Epithelial cell of proximal tubule (primary cell): ENCODE results near the gene TET3. TPM values are rescaled to one million over a fixed set of nuclear protein-coding genes. Genes with fewer than 3 reads are reported as not detected.
A peak's percentile ranks its signal among the peaks of the same experiment; 100 is the strongest.

ENCODE experiments used
- DNase-seq: peaks from one replicate; pipeline ENCODE4 v3.0.0-alpha.2; 2011; ENCODE audit warnings: low read depth
- H3K4me3 ChIP-seq: 2 replicates; pipeline ENCODE4 v1.5.1; 2011; ENCODE audit warnings: low read depth, mild to moderate bottlenecking, low read length
- total RNA-seq: library from RNA; depleted of rRNA; stranded (reverse); fragments of >200 nt; gene quantifications from 2 replicates; pipeline ENCODE4 v1.2.3, GENCODE V29; 2015
- TF ChIP-seq, protein P1 (sequence below): conservative IDR thresholded peaks from 2 replicates; pipeline ENCODE4 v1.5.1; 2012; ENCODE audit warnings: low read depth, mild to moderate bottlenecking, low read length

TET3 gene
- total RNA-seq, 1 donor from 2014 or later: 4.8 TPM

- DNase-seq: no peak
- H3K4me3 ChIP-seq: no peak overlapping the region
- TF ChIP-seq, protein P1, sequence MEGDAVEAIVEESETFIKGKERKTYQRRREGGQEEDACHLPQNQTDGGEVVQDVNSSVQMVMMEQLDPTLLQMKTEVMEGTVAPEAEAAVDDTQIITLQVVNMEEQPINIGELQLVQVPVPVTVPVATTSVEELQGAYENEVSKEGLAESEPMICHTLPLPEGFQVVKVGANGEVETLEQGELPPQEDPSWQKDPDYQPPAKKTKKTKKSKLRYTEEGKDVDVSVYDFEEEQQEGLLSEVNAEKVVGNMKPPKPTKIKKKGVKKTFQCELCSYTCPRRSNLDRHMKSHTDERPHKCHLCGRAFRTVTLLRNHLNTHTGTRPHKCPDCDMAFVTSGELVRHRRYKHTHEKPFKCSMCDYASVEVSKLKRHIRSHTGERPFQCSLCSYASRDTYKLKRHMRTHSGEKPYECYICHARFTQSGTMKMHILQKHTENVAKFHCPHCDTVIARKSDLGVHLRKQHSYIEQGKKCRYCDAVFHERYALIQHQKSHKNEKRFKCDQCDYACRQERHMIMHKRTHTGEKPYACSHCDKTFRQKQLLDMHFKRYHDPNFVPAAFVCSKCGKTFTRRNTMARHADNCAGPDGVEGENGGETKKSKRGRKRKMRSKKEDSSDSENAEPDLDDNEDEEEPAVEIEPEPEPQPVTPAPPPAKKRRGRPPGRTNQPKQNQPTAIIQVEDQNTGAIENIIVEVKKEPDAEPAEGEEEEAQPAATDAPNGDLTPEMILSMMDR: no peak
Observed at GRCh38 chr2:73971722-73972121, 13.0 kb upstream of the TET3 start.

DNA sequence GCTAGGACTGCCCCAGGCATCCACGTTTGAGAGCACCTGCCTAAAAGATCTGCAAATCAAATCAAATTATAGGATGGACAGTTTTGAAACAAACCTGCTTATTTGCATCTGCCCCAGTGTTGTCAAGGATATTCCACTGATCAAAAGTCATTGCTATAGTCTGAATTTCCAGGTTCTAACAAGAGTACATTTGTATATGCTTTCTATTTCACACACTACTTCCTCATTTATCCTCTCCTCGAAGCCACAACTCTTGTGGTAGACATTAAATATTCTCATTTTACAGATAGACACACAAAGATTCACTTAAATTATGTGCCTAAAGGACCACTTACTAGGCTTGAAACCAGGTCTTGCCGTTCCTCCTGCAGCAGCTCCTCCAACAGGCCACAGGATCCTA, 11.9 kb upstream of the TET3 start:
- no peak for DNase-seq
- TF ChIP-seq, protein P1: no peak
- H3K4me3 ChIP-seq: no peak overlapping the region

DNA sequence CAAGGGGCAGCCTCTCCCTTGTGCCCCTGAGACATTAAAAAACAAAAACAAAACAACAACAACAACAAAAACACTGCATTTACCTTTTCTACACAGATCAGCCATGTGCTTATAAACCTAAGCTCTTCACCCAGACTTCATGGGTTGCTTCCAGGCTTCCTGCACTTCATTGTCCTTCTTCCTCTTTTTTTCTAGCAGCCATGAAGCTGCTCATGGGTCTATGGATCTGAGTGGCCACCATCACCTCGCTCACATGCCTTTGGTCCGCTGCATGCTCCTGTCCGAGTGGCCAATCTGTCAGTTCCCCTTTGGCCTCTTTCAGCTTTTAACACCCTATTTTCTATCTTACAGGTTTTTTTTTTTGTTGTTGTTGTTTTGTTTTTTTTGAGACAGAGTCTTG, 9.0 kb upstream of the TET3 start:
- TF ChIP-seq, protein P1: no peak
- no peak overlapping the region for H3K4me3 ChIP-seq
- no peak for DNase-seq

GRCh38 chr2:73976803-73977202, 7.9 kb upstream of the TET3 start:
- no peak for DNase-seq
- no peak overlapping the region for H3K4me3 ChIP-seq
- TF ChIP-seq, protein P1: no peak

GRCh38 chr2:73977466-73977865, 7.2 kb upstream of the TET3 start:
- TF ChIP-seq, protein P1: no peak
- no peak for DNase-seq
- no peak overlapping the region for H3K4me3 ChIP-seq

- TF ChIP-seq, protein P1: no peak
- no peak for DNase-seq
- no peak overlapping the region for H3K4me3 ChIP-seq
Observed at GRCh38 chr2:73979021-73979420, 5.7 kb upstream of the TET3 start.

DNA sequence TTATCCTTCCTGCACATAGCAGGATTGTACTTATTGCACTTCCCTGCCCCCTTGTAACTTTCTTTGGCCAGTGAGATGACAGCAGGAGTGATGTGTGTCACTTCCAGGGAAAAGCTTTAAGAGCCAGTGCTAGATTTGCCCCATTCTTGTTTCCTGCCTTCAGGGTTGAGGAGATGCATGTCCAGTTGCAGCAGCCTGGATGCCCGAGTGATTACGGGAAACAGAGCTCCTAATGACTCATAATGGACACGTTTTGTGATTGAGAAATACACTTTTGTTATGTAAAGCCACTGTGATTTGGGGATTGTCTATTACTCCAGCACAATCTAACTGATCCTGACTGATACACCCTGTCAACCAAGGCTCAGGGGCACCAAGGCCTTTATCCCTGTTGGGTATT, 5.0 kb upstream of the TET3 start:
- TF ChIP-seq, protein P1: no peak
- peak; percentile 74 for DNase-seq
- H3K4me3 ChIP-seq: no peak overlapping the region
